ENCODE measurements around the gene GRIK2. TPM values are rescaled to one million over a fixed set of nuclear protein-coding genes. Genes with fewer than 3 reads are reported as not detected.

Gene GRIK2
- total RNA-seq, 4 donors from 2014 or later = 0.30 to 4.1 (median 1.3) TPM

- Histone ChIP-seq H3K27me3 (peaks cover 41% of the 10 kb centered on the region), H3K36me3 (no peaks in the 10 kb centered on the region), H3K4me3 (no peak overlapping the region), H3K4me1 (peaks cover 8% of the 10 kb centered on the region), H3K9me3 (no peaks in the 10 kb centered on the region), H3K27ac (no peak overlapping the region)
- no peak for DNase-seq (ENCODE audit: low spot score in 2 of 2)
- TF ChIP-seq CTCF (IDR thresholded peaks at IDR 0.05) (no peak), POLR2A (IDR thresholded peaks at IDR 0.05) (no peak), POLR2AphosphoS5 (IDR thresholded peaks at IDR 0.05) (no peak), EP300 (IDR thresholded peaks at IDR 0.05) (no peak)
- WGBS = 85% methylated on average over 10 of the region's 10 CpGs
Measured at GRCh38 chr6:101401171-101401570, 7.7 kb downstream of the GRIK2 start.

GRCh38 chr6:101401792-101402621 lies 8.5 kb downstream of the GRIK2 start:
- DNase-seq (ENCODE audit: low spot score in 2 of 2) = no peak
- Histone ChIP-seq H3K4me1 (peaks cover 8% of the 10 kb centered on the region), H3K27ac (no peak overlapping the region), H3K4me3 (peak overlapping the region; percentile 5), H3K27me3 (peaks cover 41% of the 10 kb centered on the region), H3K9me3 (no peaks in the 10 kb centered on the region), H3K36me3 (no peaks in the 10 kb centered on the region)
- WGBS = 12% methylated on average over 29 of the region's 50 CpGs
- TF ChIP-seq EP300 (IDR thresholded peaks at IDR 0.05) = no peak
- no peak for TF ChIP-seq POLR2A (IDR thresholded peaks at IDR 0.05)
- no peak for TF ChIP-seq POLR2AphosphoS5 (IDR thresholded peaks at IDR 0.05)
- no peak for TF ChIP-seq CTCF (IDR thresholded peaks at IDR 0.05)

- Histone ChIP-seq H3K27me3 (peaks cover 41% of the 10 kb centered on the region), H3K4me3 (peak overlapping the region; percentile 5), H3K27ac (no peak overlapping the region), H3K4me1 (peaks cover 8% of the 10 kb centered on the region), H3K36me3 (no peaks in the 10 kb centered on the region), H3K9me3 (no peaks in the 10 kb centered on the region)
- no peak for TF ChIP-seq POLR2AphosphoS5 (IDR thresholded peaks at IDR 0.05)
- no peak for TF ChIP-seq POLR2A (IDR thresholded peaks at IDR 0.05)
- TF ChIP-seq CTCF (IDR thresholded peaks at IDR 0.05) = no peak
- no peak for TF ChIP-seq EP300 (IDR thresholded peaks at IDR 0.05)
- 25% methylated on average over 4 of the region's 28 CpGs for WGBS
- DNase-seq (ENCODE audit: low spot score in 2 of 2) = no peak
Measured at GRCh38 chr6:101402622-101403031, 9.1 kb downstream of the GRIK2 start.

DNA sequence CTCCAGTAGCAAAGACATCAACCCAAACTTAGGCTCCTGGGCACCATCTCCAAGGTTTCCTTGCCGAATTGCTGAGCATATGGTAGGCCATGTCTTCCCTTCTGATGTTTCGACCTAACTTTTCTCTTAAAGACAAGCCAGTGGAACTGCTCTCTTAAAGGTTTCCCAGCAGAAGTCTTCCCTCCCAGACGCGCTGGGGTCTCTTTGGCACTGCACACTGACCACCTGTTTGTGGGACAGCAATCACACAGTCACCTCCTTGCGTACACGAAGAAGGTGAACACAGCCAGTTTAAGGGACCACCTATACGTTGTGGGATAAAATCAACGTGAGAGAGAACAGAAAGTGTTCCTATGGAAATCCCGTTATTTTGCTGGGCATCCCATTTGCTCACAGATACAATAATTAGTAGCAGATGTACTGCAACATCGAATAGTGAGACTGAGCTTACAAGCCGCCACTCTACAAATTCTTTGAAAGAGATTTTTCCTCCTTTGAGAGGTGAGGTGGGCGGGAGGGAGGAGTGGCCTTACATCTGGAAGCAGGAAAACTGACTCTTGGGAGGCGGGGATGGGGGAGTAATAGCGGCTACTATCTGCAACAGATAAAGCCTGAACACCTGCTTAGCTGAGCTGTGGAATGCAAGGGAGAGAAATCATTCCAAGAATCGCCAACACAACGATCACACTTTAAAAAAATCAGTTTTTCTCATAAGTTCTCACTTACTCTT lies 9.9 kb downstream of the GRIK2 start:
- WGBS = 59% methylated on average over 16 of the region's 16 CpGs
- Histone ChIP-seq H3K27ac (no peak overlapping the region), H3K9me3 (no peaks in the 10 kb centered on the region), H3K4me3 (no peak overlapping the region), H3K27me3 (peaks cover 41% of the 10 kb centered on the region), H3K36me3 (no peaks in the 10 kb centered on the region), H3K4me1 (peaks cover 8% of the 10 kb centered on the region)
- TF ChIP-seq EP300 (IDR thresholded peaks at IDR 0.05) (no peak), POLR2A (IDR thresholded peaks at IDR 0.05) (no peak), CTCF (IDR thresholded peaks at IDR 0.05) (no peak), POLR2AphosphoS5 (IDR thresholded peaks at IDR 0.05) (no peak)
- no peak for DNase-seq (ENCODE audit: low spot score in 2 of 2)

DNA sequence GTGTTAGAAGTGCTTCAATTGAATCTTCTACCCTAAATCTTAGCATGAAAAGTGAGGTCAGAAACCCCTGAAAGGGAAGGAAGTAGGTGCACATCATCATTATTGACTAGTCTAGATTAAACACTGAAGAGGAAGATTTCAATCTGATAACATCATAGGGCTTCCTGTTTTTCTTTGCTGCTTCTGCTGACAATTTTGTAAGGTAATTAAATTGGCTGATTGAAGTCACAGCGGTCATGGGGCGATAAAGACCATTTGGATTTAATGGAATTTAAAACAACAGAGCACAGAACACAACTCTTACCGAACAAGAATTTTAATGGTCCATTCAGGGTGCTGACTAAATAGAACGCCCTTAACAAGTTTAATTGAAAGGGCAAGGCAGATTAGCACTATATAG lies 11.3 kb downstream of the GRIK2 start:
- Histone ChIP-seq H3K9me3 (no peaks in the 10 kb centered on the region), H3K27me3 (peaks cover 28% of the 10 kb centered on the region), H3K4me3 (no peak overlapping the region), H3K27ac (no peak overlapping the region), H3K4me1 (peaks cover 8% of the 10 kb centered on the region), H3K36me3 (no peaks in the 10 kb centered on the region)
- TF ChIP-seq CTCF (IDR thresholded peaks at IDR 0.05) (no peak), POLR2AphosphoS5 (IDR thresholded peaks at IDR 0.05) (no peak), EP300 (IDR thresholded peaks at IDR 0.05) (no peak), POLR2A (IDR thresholded peaks at IDR 0.05) (no peak)
- DNase-seq (ENCODE audit: low spot score in 2 of 2) = no peak
- WGBS = 75% methylated on average over 4 of the region's 4 CpGs

Measured in suprapubic skin (tissue), 4 donors.